Mucosa of descending colon (tissue), 3 donors: ENCODE data around the gene ATP10D. TPM values are rescaled to one million over a fixed set of nuclear protein-coding genes. Genes with fewer than 3 reads are reported as not detected.

Experiments
- ATAC-seq: fragments of 200-7000 bp; cut with Tn5 transposase; one replicate; pipeline ENCODE4 v1.9.1; 2020; ENCODE audit warnings: mild to moderate bottlenecking, moderate library complexity
- DNase-seq, 3 donors: peaks; one replicate each; pipeline ENCODE4 v3.0.0-alpha.2; 2020
- H3K36me3 ChIP-seq: fragments of 200-600 bp; one replicate; pipeline ENCODE4 v1.8.0; 2021; ENCODE audit warnings: low read depth, mild to moderate bottlenecking
- H3K4me1 ChIP-seq: fragments of 200-600 bp; one replicate; pipeline ENCODE4 v1.8.0; 2021; ENCODE audit warnings: low read depth, mild to moderate bottlenecking
- H3K4me3 ChIP-seq: fragments of 200-600 bp; one replicate; pipeline ENCODE4 v1.8.0; 2021; ENCODE audit warnings: mild to moderate bottlenecking
- H3K9me3 ChIP-seq: fragments of 200-600 bp; one replicate; pipeline ENCODE4 v1.8.0; 2021; ENCODE audit warnings: mild to moderate bottlenecking
- intact Hi-C, 2 donors: fragments of 100-400 bp; cut with DNase I in 1 of 2; cut with micrococcal nuclease in 1 of 2; formaldehyde crosslinking; loops; one replicate each; pipeline versions ENCODE4 v1.11.0 to v1.11.1; 2022; cut with DNase I, micrococcal nuclease
- total RNA-seq, 3 donors: library from RNA; stranded (reverse); fragmentation: NEBNext Ultra II Directional in 2 of 3; extraction: Animal tissue kit (Norgen Biotek cat#: 25700) in 2 of 3; gene quantifications; one replicate each; pipeline versions ENCODE4 v1.2.1 to v1.2.4, GENCODE V29; 2021 to 2023
- TF ChIP-seq, protein P1 (sequence below): fragments of 200-600 bp; IDR thresholded peaks from one replicate; pipeline ENCODE4 v1.8.0; 2022; ENCODE audit warnings: antibody characterized with exemption, mild to moderate bottlenecking
- donor health status: DM: no; HTN: no; CAD: no; lungs with moderate emphysema.
- donor health status: DM: no; HTN: no; CAD: no.
- donor health status: DM: no; HTN: yes; CAD: no.

Gene ATP10D
- total RNA-seq, 3 donors from 2014 or later, result 9.9 to 24.9 (median 11.4) TPM

DNA sequence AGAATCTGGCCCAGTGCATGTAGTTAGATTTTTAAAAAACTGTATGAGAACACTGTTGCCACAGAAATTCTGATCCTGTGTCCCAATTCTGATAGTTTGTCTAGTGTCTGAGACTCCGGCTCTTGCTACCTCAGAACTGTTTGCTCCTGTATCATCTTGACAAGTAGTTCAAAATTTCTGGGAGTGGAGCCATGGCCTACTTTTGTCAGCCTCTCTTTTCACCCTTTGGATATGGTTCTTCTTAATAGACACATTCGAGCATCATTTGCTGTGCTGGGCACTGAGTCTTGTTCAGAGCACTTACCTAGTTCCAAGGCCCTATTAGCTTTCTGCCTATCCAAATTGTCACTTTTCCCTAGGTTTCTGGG lies 46.9 kb downstream of the ATP10D start:
- intact Hi-C loops, result no loop called here
- no peak for DNase-seq
- Histone ChIP-seq H3K36me3 (no peaks in the 10 kb centered on the region), H3K9me3 (peaks cover 4% of the 10 kb centered on the region), H3K4me3 (no peak overlapping the region), H3K4me1 (no peaks in the 10 kb centered on the region)
- TF ChIP-seq, protein P1, sequence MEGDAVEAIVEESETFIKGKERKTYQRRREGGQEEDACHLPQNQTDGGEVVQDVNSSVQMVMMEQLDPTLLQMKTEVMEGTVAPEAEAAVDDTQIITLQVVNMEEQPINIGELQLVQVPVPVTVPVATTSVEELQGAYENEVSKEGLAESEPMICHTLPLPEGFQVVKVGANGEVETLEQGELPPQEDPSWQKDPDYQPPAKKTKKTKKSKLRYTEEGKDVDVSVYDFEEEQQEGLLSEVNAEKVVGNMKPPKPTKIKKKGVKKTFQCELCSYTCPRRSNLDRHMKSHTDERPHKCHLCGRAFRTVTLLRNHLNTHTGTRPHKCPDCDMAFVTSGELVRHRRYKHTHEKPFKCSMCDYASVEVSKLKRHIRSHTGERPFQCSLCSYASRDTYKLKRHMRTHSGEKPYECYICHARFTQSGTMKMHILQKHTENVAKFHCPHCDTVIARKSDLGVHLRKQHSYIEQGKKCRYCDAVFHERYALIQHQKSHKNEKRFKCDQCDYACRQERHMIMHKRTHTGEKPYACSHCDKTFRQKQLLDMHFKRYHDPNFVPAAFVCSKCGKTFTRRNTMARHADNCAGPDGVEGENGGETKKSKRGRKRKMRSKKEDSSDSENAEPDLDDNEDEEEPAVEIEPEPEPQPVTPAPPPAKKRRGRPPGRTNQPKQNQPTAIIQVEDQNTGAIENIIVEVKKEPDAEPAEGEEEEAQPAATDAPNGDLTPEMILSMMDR, result no peak
- ATAC-seq, result no peak

DNA sequence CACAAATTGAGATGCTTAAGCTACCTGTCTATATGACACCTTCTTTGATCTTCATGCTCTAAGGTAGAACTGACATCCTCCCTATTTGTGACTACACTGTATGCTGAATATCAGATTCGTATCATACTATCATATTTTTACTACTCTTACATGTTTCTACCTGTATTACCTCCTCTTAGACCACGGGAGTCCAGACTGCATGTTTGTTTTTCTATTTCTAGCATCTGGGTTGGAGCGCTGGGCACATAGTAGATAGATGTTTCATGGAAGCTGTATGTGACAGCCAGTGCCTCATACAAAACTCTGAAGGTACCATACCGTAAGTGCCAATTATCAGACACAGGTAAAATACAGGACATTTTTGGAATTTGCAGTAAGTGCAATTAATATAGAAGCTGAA lies 47.6 kb downstream of the ATP10D start:
- no peak for DNase-seq
- intact Hi-C loops, result no loop called here
- ATAC-seq, result no peak
- peaks cover 4% of the 10 kb centered on the region for H3K9me3 ChIP-seq
- H3K4me3 ChIP-seq, result no peak overlapping the region
- no peaks in the 10 kb centered on the region for H3K36me3 ChIP-seq
- TF ChIP-seq, protein P1, result no peak
- H3K4me1 ChIP-seq, result no peaks in the 10 kb centered on the region

DNA sequence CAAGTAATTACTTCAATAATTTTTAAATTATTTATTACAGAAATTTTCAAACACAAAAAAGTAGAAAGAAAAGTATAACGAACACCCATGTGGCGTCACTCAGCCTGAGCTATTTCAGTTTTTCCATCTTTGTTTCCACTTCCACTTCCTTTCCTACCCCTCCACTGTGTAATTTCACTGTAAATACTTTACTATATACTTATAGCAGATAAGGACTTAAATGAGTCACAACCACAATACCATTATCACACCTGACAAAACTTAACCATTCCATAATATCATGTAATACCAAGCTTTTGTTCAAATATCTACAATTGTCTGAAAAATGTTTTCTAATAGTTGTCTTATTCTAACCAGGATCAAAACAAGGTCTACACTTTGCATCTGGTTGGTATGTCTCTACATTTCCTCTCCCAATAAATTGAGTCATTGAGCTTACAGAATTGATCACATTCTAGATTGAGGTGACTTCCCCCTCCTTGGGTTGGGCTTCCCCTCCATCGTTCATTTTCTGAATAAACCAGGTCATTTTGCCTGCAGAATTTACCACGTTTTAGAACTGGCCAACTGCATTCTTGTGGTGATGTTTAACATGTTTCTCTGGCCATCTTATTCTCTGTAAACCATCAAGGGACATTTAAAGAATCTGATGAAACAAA lies 48.7 kb downstream of the ATP10D start:
- TF ChIP-seq, protein P1, result no peak
- Histone ChIP-seq H3K36me3 (no peaks in the 10 kb centered on the region), H3K9me3 (peaks cover 4% of the 10 kb centered on the region), H3K4me1 (no peaks in the 10 kb centered on the region), H3K4me3 (no peak overlapping the region)
- intact Hi-C loops, result no loop called here
- DNase-seq, result no peak
- no peak for ATAC-seq

DNA sequence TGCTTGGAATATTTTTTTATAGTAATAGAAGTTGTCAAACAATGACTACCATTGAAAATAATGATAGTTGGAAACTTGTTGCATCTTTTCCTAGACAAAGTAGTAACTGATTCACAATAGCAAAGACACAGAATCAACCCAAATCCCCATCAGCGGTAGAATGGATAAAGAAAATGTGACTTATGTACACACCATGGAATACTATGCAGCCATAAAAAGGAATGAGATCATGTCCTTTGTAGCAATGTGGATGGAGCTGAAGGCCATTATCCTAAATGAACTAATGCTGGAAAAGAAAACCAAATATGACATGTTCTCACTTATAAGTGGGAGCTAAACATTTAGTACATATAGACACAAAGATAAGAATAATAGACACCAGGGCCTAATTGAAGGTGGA lies 49.7 kb downstream of the ATP10D start:
- Histone ChIP-seq H3K4me3 (no peak overlapping the region), H3K4me1 (no peaks in the 10 kb centered on the region), H3K36me3 (no peaks in the 10 kb centered on the region), H3K9me3 (no peaks in the 10 kb centered on the region)
- DNase-seq (no peak), ATAC-seq (no peak)
- TF ChIP-seq, protein P1, result no peak
- intact Hi-C loops, result no loop called here

DNA sequence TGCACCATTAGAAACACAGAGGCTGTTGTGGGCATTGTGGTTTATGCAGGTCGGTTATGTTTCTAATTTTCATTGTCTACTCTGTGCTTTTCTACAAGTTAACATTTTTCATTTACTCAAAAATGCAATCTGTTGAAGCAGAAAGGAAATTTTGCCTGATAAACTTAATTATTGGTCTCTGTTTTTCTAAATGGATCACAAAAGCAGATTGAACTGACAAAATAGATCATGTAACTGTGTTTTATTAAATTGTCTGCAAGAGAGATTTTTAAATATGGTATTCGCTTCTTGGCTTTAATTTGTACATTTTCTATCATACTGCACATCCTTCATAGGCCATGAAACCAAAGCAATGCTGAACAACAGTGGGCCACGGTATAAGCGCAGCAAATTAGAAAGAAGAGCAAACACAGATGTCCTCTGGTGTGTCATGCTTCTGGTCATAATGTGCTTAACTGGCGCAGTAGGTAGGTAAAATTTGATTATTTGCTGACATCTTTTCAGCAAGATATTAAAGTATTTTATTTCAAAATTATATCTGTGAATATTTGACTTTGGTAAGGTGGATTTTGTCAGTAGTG lies 50.6 kb downstream of the ATP10D start:
- TF ChIP-seq, protein P1, result no peak
- Histone ChIP-seq H3K4me3 (no peak overlapping the region), H3K36me3 (no peaks in the 10 kb centered on the region), H3K9me3 (no peaks in the 10 kb centered on the region), H3K4me1 (no peaks in the 10 kb centered on the region)
- intact Hi-C loops, result no loop called here
- ATAC-seq, result no peak
- DNase-seq, result no peak

DNA sequence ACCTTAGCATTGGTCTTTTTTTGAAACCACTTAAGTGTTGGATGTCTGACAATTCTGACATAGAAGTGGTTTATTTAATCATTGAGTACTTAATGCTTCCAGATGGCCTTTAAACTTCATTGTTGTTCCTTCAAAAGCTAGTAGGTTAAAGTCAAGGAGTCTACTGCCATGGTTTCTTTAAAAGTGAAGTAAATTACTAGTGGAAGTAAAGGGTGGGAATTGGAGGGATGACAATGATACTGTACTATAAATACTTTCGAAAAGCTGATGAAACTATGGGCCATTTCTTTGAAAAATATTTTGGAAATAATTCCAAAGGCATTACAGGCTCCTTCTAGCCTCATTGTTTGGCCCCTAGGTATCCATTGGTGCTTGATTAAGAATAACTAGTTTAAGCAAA lies 51.9 kb downstream of the ATP10D start:
- ATAC-seq, result no peak
- intact Hi-C loops, result no loop called here
- Histone ChIP-seq H3K36me3 (no peaks in the 10 kb centered on the region), H3K9me3 (no peaks in the 10 kb centered on the region), H3K4me1 (no peaks in the 10 kb centered on the region), H3K4me3 (no peak overlapping the region)
- TF ChIP-seq, protein P1, result no peak
- no peak for DNase-seq
